ENCODE data around the gene MTMR1.

The MTMR1 gene

GRCh38 chrX:150779385-150779784, 86.2 kb downstream of the MTMR1 start:
- DNase-seq (ENCODE audit: low read depth in 2 of 2), result no peak

GRCh38 chrX:150781677-150782076, 88.5 kb downstream of the MTMR1 start:
- no peak for DNase-seq (ENCODE audit: low read depth in 2 of 2)

GRCh38 chrX:150790021-150790420, 96.8 kb downstream of the MTMR1 start:
- DNase-seq (ENCODE audit: low read depth in 2 of 2), result no peak

- DNase-seq (ENCODE audit: low read depth in 2 of 2), result no peak
These were observed 99.8 kb downstream of the MTMR1 start for GRCh38 chrX:150792949-150793527.

- DNase-seq (ENCODE audit: low read depth in 2 of 2), result no peak
These were observed 112.5 kb downstream of the MTMR1 start for GRCh38 chrX:150805736-150806135.

GRCh38 chrX:150806827-150807226, 113.6 kb downstream of the MTMR1 start:
- no peak for DNase-seq (ENCODE audit: low read depth in 2 of 2)

- no peak for DNase-seq (ENCODE audit: low read depth in 2 of 2)
These were observed 120.7 kb downstream of the MTMR1 start for GRCh38 chrX:150813922-150814321.

Measured in stimulated activated CD4-positive, alpha-beta T cell treated with anti-CD3 and anti-CD28 coated beads, Interleukin-12 subunit alpha, Interleukin-12 subunit beta, amount 100 ng/mL, for 24 hours (primary cell).